ENCODE results near the gene SCAMP3.
A peak's percentile ranks its signal among the peaks of the same experiment; 100 is the strongest.

The SCAMP3 gene

DNA sequence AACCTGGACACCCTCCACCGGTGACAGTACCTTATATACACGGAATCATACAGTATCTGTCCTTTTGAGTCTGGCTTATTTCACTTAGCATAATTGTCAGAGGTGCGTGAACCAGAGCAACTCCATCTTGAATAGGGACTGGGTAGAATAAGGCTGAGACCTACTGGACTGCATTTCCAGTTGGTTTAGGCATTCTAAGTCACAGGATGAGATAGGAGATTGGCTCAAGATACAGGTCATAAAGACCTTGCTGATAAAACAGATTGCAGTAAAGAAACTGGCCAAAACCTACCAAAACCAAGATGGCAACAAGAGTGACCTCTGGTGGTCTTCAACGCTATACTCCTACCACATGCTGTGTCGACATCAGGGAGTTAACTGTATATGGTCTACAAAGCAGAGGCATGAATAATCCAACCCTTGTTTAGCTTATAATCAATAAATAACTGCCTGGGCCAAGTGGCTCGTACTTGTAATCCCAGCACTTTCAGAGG is 45.1 kb upstream of the SCAMP3 start:
- no peak overlapping the region for H3K4ac ChIP-seq (ENCODE audit: low read depth in 1 of 2, low read length in 2 of 2)
- peak overlapping the region in 1 of 2 experiments; percentile 84 for H2BK12ac ChIP-seq (ENCODE audit: low read length in 2 of 2)

GRCh38 chr1:155305881-155306391 is 43.8 kb upstream of the SCAMP3 start:
- Histone ChIP-seq H3K4me3 (ENCODE audit: insufficient read depth in 1 of 2, low read depth in 1 of 2, low read length in 2 of 2) (no peak overlapping the region), H3K4me1 (ENCODE audit: control insufficient read depth, insufficient read depth, low read depth, low read length) (peaks cover 20% of the 10 kb centered on the region), H3K9ac (ENCODE audit: low read length) (no peak overlapping the region), H3K18ac (ENCODE audit: low read depth in 1 of 2, low read length in 2 of 2) (peak overlapping the region in 1 of 2 experiments; percentile 87), H2AFZ (ENCODE audit: low read depth, low read length) (peak overlapping the region; percentile 46), H2BK15ac (ENCODE audit: low read depth, poor library complexity, severe bottlenecking) (no peak overlapping the region), H2AK5ac (ENCODE audit: low read length, severe bottlenecking) (peak overlapping the region; percentile 83), H3K27ac (ENCODE audit: low read length, poor library complexity, severe bottlenecking) (no peak overlapping the region), H4K8ac (ENCODE audit: low read length) (peak overlapping the region; percentile 45), H3K9me3 (ENCODE audit: control insufficient read depth, low read length) (no peaks in the 10 kb centered on the region), H2BK120ac (ENCODE audit: low read depth, low read length) (no peak overlapping the region), H3K4me2 (ENCODE audit: low read length, poor library complexity, severe bottlenecking) (no peak overlapping the region), H3K14ac (ENCODE audit: low read length in 2 of 2) (peak overlapping the region in 1 of 2 experiments; percentile 51), H2BK5ac (ENCODE audit: low read depth, low read length, poor library complexity, severe bottlenecking) (no peak overlapping the region), H4K91ac (ENCODE audit: low read length) (peak overlapping the region; percentile 87), H3K79me1 (replicated peaks; ENCODE audit: low read length, poor library complexity, severe bottlenecking) (peaks cover 2% of the 10 kb centered on the region), H3K27me3 (ENCODE audit: control insufficient read depth in 1 of 2, insufficient read depth in 1 of 2, low read length in 2 of 2) (no peaks in the 10 kb centered on the region), H3K23ac (ENCODE audit: low read length in 2 of 2) (peak overlapping the region in 1 of 2 experiments; percentile 79), H3K4ac (ENCODE audit: low read depth in 1 of 2, low read length in 2 of 2) (no peak overlapping the region), H2BK12ac (ENCODE audit: low read length in 2 of 2) (peak overlapping the region; percentile 18 to 97), H3K36me3 (ENCODE audit: control insufficient read depth in 1 of 2, insufficient read depth in 2 of 2, low read depth in 1 of 2, low read length in 2 of 2) (peaks cover 6 to 10% of the 10 kb centered on the region in 2 experiments)
- WGBS = 57% methylated on average over 7 of the region's 7 CpGs
- peak; percentile 62 for DNase-seq

More for the DNA sequence above, 45.1 kb upstream of the SCAMP3 start:
- Histone ChIP-seq H3K36me3 (ENCODE audit: control insufficient read depth in 1 of 2, insufficient read depth in 2 of 2, low read depth in 1 of 2, low read length in 2 of 2) (peaks cover 10 to 21% of the 10 kb centered on the region in 2 experiments), H2AK5ac (ENCODE audit: low read length, severe bottlenecking) (peak overlapping the region; percentile 36), H3K9me3 (ENCODE audit: control insufficient read depth, low read length) (no peaks in the 10 kb centered on the region), H3K9ac (ENCODE audit: low read length) (peak overlapping the region; percentile 93), H3K14ac (ENCODE audit: low read length in 2 of 2) (no peak overlapping the region), H2BK120ac (ENCODE audit: low read depth, low read length) (peak overlapping the region; percentile 1), H3K27me3 (ENCODE audit: control insufficient read depth in 1 of 2, insufficient read depth in 1 of 2, low read length in 2 of 2) (no peaks in the 10 kb centered on the region), H2BK5ac (ENCODE audit: low read depth, low read length, poor library complexity, severe bottlenecking) (no peak overlapping the region), H3K4me3 (ENCODE audit: insufficient read depth in 1 of 2, low read depth in 1 of 2, low read length in 2 of 2) (no peak overlapping the region), H3K18ac (ENCODE audit: low read depth in 1 of 2, low read length in 2 of 2) (no peak overlapping the region), H2BK15ac (ENCODE audit: low read depth, poor library complexity, severe bottlenecking) (peak overlapping the region; percentile 7), H3K27ac (ENCODE audit: low read length, poor library complexity, severe bottlenecking) (no peak overlapping the region), H2AFZ (ENCODE audit: low read depth, low read length) (no peak overlapping the region), H4K91ac (ENCODE audit: low read length) (peak overlapping the region; percentile 50), H4K8ac (ENCODE audit: low read length) (peak overlapping the region; percentile 37), H3K4me2 (ENCODE audit: low read length, poor library complexity, severe bottlenecking) (no peak overlapping the region), H3K23ac (ENCODE audit: low read length in 2 of 2) (no peak overlapping the region), H3K4me1 (ENCODE audit: control insufficient read depth, insufficient read depth, low read depth, low read length) (peaks cover 20% of the 10 kb centered on the region), H3K79me1 (replicated peaks; ENCODE audit: low read length, poor library complexity, severe bottlenecking) (peaks cover 6% of the 10 kb centered on the region)
- 71% methylated on average over 6 of the region's 6 CpGs for WGBS
- DNase-seq = peak; percentile 72

GRCh38 chr1:155304558-155305063 is 42.5 kb upstream of the SCAMP3 start:
- Histone ChIP-seq H2BK5ac (ENCODE audit: low read depth, low read length, poor library complexity, severe bottlenecking) (no peak overlapping the region), H2BK15ac (ENCODE audit: low read depth, poor library complexity, severe bottlenecking) (no peak overlapping the region), H3K14ac (ENCODE audit: low read length in 2 of 2) (no peak overlapping the region), H4K8ac (ENCODE audit: low read length) (no peak overlapping the region), H3K4me1 (ENCODE audit: control insufficient read depth, insufficient read depth, low read depth, low read length) (peaks cover 16% of the 10 kb centered on the region), H3K23ac (ENCODE audit: low read length in 2 of 2) (no peak overlapping the region), H3K36me3 (ENCODE audit: control insufficient read depth in 1 of 2, insufficient read depth in 2 of 2, low read depth in 1 of 2, low read length in 2 of 2) (peaks cover 0 to 3% of the 10 kb centered on the region in 2 experiments), H3K4ac (ENCODE audit: low read depth in 1 of 2, low read length in 2 of 2) (no peak overlapping the region), H2BK12ac (ENCODE audit: low read length in 2 of 2) (peak overlapping the region in 1 of 2 experiments; percentile 37), H3K18ac (ENCODE audit: low read depth in 1 of 2, low read length in 2 of 2) (no peak overlapping the region), H3K4me2 (ENCODE audit: low read length, poor library complexity, severe bottlenecking) (peak overlapping the region; percentile 21), H2AFZ (ENCODE audit: low read depth, low read length) (no peak overlapping the region), H3K9ac (ENCODE audit: low read length) (no peak overlapping the region), H4K91ac (ENCODE audit: low read length) (no peak overlapping the region), H2BK120ac (ENCODE audit: low read depth, low read length) (no peak overlapping the region), H3K79me1 (replicated peaks; ENCODE audit: low read length, poor library complexity, severe bottlenecking) (peaks cover 2% of the 10 kb centered on the region), H3K27me3 (ENCODE audit: control insufficient read depth in 1 of 2, insufficient read depth in 1 of 2, low read length in 2 of 2) (no peaks in the 10 kb centered on the region), H3K4me3 (ENCODE audit: insufficient read depth in 1 of 2, low read depth in 1 of 2, low read length in 2 of 2) (no peak overlapping the region), H2AK5ac (ENCODE audit: low read length, severe bottlenecking) (no peak overlapping the region), H3K9me3 (ENCODE audit: control insufficient read depth, low read length) (no peaks in the 10 kb centered on the region), H3K27ac (ENCODE audit: low read length, poor library complexity, severe bottlenecking) (peak overlapping the region; percentile 62)
- no peak for DNase-seq
- 94% methylated on average over 11 of the region's 11 CpGs for WGBS

- Histone ChIP-seq H2BK12ac (ENCODE audit: low read length in 2 of 2) (no peak within 1 kb of the TSS), H3K4me3 (ENCODE audit: insufficient read depth in 1 of 2, low read depth in 1 of 2, low read length in 2 of 2) (no peak within 1 kb of the TSS), H2BK120ac (ENCODE audit: low read depth, low read length) (no peak within 1 kb of the TSS), H4K8ac (ENCODE audit: low read length) (no peak within 1 kb of the TSS), H3K36me3 (ENCODE audit: control insufficient read depth in 1 of 2, insufficient read depth in 2 of 2, low read depth in 1 of 2, low read length in 2 of 2) (peaks cover 0 to 3% of the 10 kb centered on the region in 2 experiments), H4K91ac (ENCODE audit: low read length) (no peak within 1 kb of the TSS), H3K4ac (ENCODE audit: low read depth in 1 of 2, low read length in 2 of 2) (no peak within 1 kb of the TSS), H3K9me3 (ENCODE audit: control insufficient read depth, low read length) (no peaks in the 10 kb centered on the region), H3K18ac (ENCODE audit: low read depth in 1 of 2, low read length in 2 of 2) (no peak within 1 kb of the TSS), H3K27ac (ENCODE audit: low read length, poor library complexity, severe bottlenecking) (no peak within 1 kb of the TSS), H3K23ac (ENCODE audit: low read length in 2 of 2) (no peak within 1 kb of the TSS), H2BK15ac (ENCODE audit: low read depth, poor library complexity, severe bottlenecking) (no peak within 1 kb of the TSS), H3K79me1 (replicated peaks; ENCODE audit: low read length, poor library complexity, severe bottlenecking) (peaks cover 2% of the 10 kb centered on the region), H3K14ac (ENCODE audit: low read length in 2 of 2) (no peak within 1 kb of the TSS), H3K27me3 (ENCODE audit: control insufficient read depth in 1 of 2, insufficient read depth in 1 of 2, low read length in 2 of 2) (peaks cover 14 to 15% of the 10 kb centered on the region in 2 experiments), H2AFZ (ENCODE audit: low read depth, low read length) (no peak within 1 kb of the TSS), H3K4me2 (ENCODE audit: low read length, poor library complexity, severe bottlenecking) (no peak within 1 kb of the TSS), H3K9ac (ENCODE audit: low read length) (no peak within 1 kb of the TSS), H3K4me1 (ENCODE audit: control insufficient read depth, insufficient read depth, low read depth, low read length) (peaks cover 12% of the 10 kb centered on the region), H2BK5ac (ENCODE audit: low read depth, low read length, poor library complexity, severe bottlenecking) (no peak within 1 kb of the TSS), H2AK5ac (ENCODE audit: low read length, severe bottlenecking) (no peak within 1 kb of the TSS)
- no peak for DNase-seq
- WGBS = 85% methylated on average over 5 of the region's 5 CpGs
Observed at GRCh38 chr1:155301342-155301841, 39.2 kb upstream of the SCAMP3 start, which contains the start of gene PKLR. Gene PKLR (minus strand): TSS chr1:155301438. CDS start chr1:155301395, 43 bp downstream.

Measured in mesenchymal stem cell (in vitro differentiated cells and primary cell).